Measurements from ENCODE around the gene PPP2R1A. TPM values are rescaled to one million over a fixed set of nuclear protein-coding genes. Genes with fewer than 3 reads are reported as not detected.

PPP2R1A gene
- total and polyA plus RNA-seq, 2 donors (not counting 3 experiments of a cell fraction or from before 2014, with no cell fraction given), result 221 to 253 TPM

GRCh38 chr19:52231154-52231910, 41.5 kb downstream of the PPP2R1A start:
- H3K4me2 ChIP-seq (ENCODE audit: insufficient read depth, low read length), result no peak overlapping the region
- H4K20me1 ChIP-seq (replicated peaks; ENCODE audit: control insufficient read depth, extremely low read depth, insufficient read depth, low read length), result no peaks in the 10 kb centered on the region
- TF ChIP-seq POLR2A (IDR thresholded peaks at IDR 0.05; ENCODE audit: low read depth, low read length) (peak; percentile 22), MYC (IDR thresholded peaks at IDR 0.05; ENCODE audit: low read depth, low read length) (no peak)
- no peaks in the 10 kb centered on the region for H3K9me3 ChIP-seq (replicated peaks; ENCODE audit: control insufficient read depth, insufficient read depth, low read length)
- H3K36me3 ChIP-seq (ENCODE audit: control insufficient read depth in 2 of 2, extremely low read depth in 1 of 2, insufficient read depth in 2 of 2, low read length in 2 of 2), result peaks cover 7 to 14% of the 10 kb centered on the region in 2 experiments
- DNase-seq (ENCODE audit: low read depth, low spot score) (no peak), FAIRE-seq (no peak)
- H3K79me2 ChIP-seq (ENCODE audit: control insufficient read depth, insufficient read depth, low read length), result no peaks in the 10 kb centered on the region
- CTCF ChIA-PET, result no interaction called here
- dilution Hi-C loops (cut with MboI; ENCODE audit: extremely low pct_ligation_motif_present, low sequenced_read_pairs) (no loop called here), intact Hi-C loops (cut with micrococcal nuclease) (no loop called here)
- no peaks in the 10 kb centered on the region for H3K4me1 ChIP-seq (ENCODE audit: control insufficient read depth, extremely low read depth, insufficient read depth, low read length)
- BruUV-seq (replicated peaks), result no TSS peak
- no peak overlapping the region for H3K9ac ChIP-seq (replicated peaks; ENCODE audit: extremely low read depth, insufficient read depth, low read length)
- no peak overlapping the region for H3K4me3 ChIP-seq (replicated peaks in 1 of 3; ENCODE audit: insufficient read depth in 1 of 3, low read depth in 1 of 3, low read length in 3 of 3)
- no peaks in the 10 kb centered on the region for H3K9me1 ChIP-seq (replicated peaks; ENCODE audit: control insufficient read depth, extremely low read depth, insufficient read depth, low read length)
- no peak overlapping the region for H2AFZ ChIP-seq (ENCODE audit: low read depth, low read length)
- no peak overlapping the region for H3K27ac ChIP-seq (ENCODE audit: insufficient read depth, low read depth, low read length)
- POLR2A ChIA-PET, result no interaction called here
- H3K27me3 ChIP-seq (ENCODE audit: control insufficient read depth in 2 of 2, insufficient read depth in 2 of 2, low read length in 2 of 2), result no peaks in the 10 kb centered on the region

GRCh38 chr19:52234406-52234805, 44.6 kb downstream of the PPP2R1A start:
- H3K27me3 ChIP-seq (ENCODE audit: control insufficient read depth in 2 of 2, insufficient read depth in 2 of 2, low read length in 2 of 2), result no peaks in the 10 kb centered on the region
- intact Hi-C loops (cut with micrococcal nuclease), result no loop called here
- H3K9me1 ChIP-seq (replicated peaks; ENCODE audit: control insufficient read depth, extremely low read depth, insufficient read depth, low read length), result no peaks in the 10 kb centered on the region
- H3K9ac ChIP-seq (replicated peaks; ENCODE audit: extremely low read depth, insufficient read depth, low read length), result no peak overlapping the region
- H2AFZ ChIP-seq (ENCODE audit: low read depth, low read length), result no peak overlapping the region
- DNase-seq (ENCODE audit: low read depth, low spot score) (no peak), FAIRE-seq (no peak)
- no peaks in the 10 kb centered on the region for H3K9me3 ChIP-seq (replicated peaks; ENCODE audit: control insufficient read depth, insufficient read depth, low read length)
- POLR2A ChIA-PET, result no interaction called here
- H3K79me2 ChIP-seq (ENCODE audit: control insufficient read depth, insufficient read depth, low read length), result no peaks in the 10 kb centered on the region
- CTCF ChIA-PET, result no interaction called here
- H3K4me2 ChIP-seq (ENCODE audit: insufficient read depth, low read length), result no peak overlapping the region
- no TSS peak for BruUV-seq (replicated peaks)
- no peak for TF ChIP-seq POLR2AphosphoS5 (IDR thresholded peaks at IDR 0.05; ENCODE audit: insufficient read depth, low read depth, low read length)
- TF ChIP-seq POLR2A (IDR thresholded peaks at IDR 0.05; ENCODE audit: low read depth, low read length), result no peak
- TF ChIP-seq JUN (IDR thresholded peaks at IDR 0.05; ENCODE audit: borderline replicate concordance, insufficient read depth, insufficient read length, low read depth), result no peak
- TF ChIP-seq GATA2 (IDR thresholded peaks at IDR 0.05; ENCODE audit: insufficient read depth, insufficient read length, low read depth, low read length), result no peak
- TF ChIP-seq CTCF (IDR thresholded peaks at IDR 0.05; ENCODE audit: extremely low read depth in 1 of 2, insufficient read depth in 1 of 2, low read depth in 1 of 2, low read length in 2 of 2), result no peak
- TF ChIP-seq FOS (IDR thresholded peaks at IDR 0.05; ENCODE audit: borderline replicate concordance, insufficient read depth, low read length), result no peak
- TF ChIP-seq MAX (IDR thresholded peaks at IDR 0.05; ENCODE audit: insufficient read depth, insufficient read length), result no peak
- H3K4me3 ChIP-seq (replicated peaks in 1 of 3; ENCODE audit: insufficient read depth in 1 of 3, low read depth in 1 of 3, low read length in 3 of 3), result no peak overlapping the region
- no peaks in the 10 kb centered on the region for H3K36me3 ChIP-seq (ENCODE audit: control insufficient read depth in 2 of 2, extremely low read depth in 1 of 2, insufficient read depth in 2 of 2, low read length in 2 of 2)
- no peaks in the 10 kb centered on the region for H4K20me1 ChIP-seq (replicated peaks; ENCODE audit: control insufficient read depth, extremely low read depth, insufficient read depth, low read length)
- H3K4me1 ChIP-seq (ENCODE audit: control insufficient read depth, extremely low read depth, insufficient read depth, low read length), result no peaks in the 10 kb centered on the region
- H3K27ac ChIP-seq (ENCODE audit: insufficient read depth, low read depth, low read length), result no peak overlapping the region
- dilution Hi-C loops (cut with MboI; ENCODE audit: extremely low pct_ligation_motif_present, low sequenced_read_pairs), result no loop called here
